ENCODE measurements around the gene POTEG.
"Not testable (repeated sequence)": the region's sequence is repeated elsewhere in the genome, so short reads cannot be mapped to it uniquely, and the experiment has no call there.

POTEG gene

GRCh38 chr14:19372813-19373500, 61.2 kb downstream of the POTEG start:
- DNase-seq (ENCODE audit: low read depth in 2 of 2) = not testable (repeated sequence)

- not testable (repeated sequence) for DNase-seq (ENCODE audit: low read depth in 2 of 2)
Measured at GRCh38 chr14:19371767-19372166, 62.4 kb downstream of the POTEG start.

- not testable (repeated sequence) for DNase-seq (ENCODE audit: low read depth in 2 of 2)
Measured at GRCh38 chr14:19362803-19363202, 71.3 kb downstream of the POTEG start.

DNA sequence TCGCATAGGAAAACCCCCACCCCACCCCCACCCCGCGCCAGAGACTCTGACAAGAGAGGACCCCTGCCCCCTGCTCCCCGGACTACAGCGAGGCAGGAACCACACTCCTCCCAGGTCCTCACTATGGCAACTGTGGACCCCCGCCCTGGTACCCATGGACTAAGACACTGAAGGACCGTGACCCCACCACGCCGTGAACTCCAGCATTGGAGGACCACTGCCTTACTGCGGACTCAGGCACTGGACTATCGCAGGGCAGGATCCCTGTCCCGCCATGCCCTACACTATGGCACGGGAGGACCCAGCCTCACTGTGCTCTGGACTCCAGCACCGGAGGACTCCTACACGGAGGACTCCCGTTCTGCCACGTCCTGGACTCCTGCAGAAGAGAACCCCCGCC, 71.8 kb downstream of the POTEG start:
- DNase-seq (ENCODE audit: low read depth in 2 of 2) = not testable (repeated sequence)

- DNase-seq (ENCODE audit: low read depth in 2 of 2) = not testable (repeated sequence)
Measured at GRCh38 chr14:19361636-19362253, 72.4 kb downstream of the POTEG start.

GRCh38 chr14:19360937-19361635, 73.1 kb downstream of the POTEG start:
- not testable (repeated sequence) for DNase-seq (ENCODE audit: low read depth in 2 of 2)

All from stimulated activated CD8-positive, alpha-beta memory T cell treated with anti-CD3 and anti-CD28 coated beads, Interleukin-2, amount 100 ng/mL, for 48 hours (primary cell).